GM19351 (cell line): Measurements from ENCODE around the gene ZNF213.
"Not testable (repeated sequence)": the region's sequence is repeated elsewhere in the genome, so short reads cannot be mapped to it uniquely, and the experiment has no call there.

Source experiments
- ATAC-seq: cut with Tn5 transposase; IDR thresholded peaks from one replicate; pipeline ENCODE4 v1.9.1; 2021; ENCODE audit warnings: mild to moderate bottlenecking, moderate library complexity; ENCODE audit not compliant: unreplicated experiment

Gene ZNF213

DNA sequence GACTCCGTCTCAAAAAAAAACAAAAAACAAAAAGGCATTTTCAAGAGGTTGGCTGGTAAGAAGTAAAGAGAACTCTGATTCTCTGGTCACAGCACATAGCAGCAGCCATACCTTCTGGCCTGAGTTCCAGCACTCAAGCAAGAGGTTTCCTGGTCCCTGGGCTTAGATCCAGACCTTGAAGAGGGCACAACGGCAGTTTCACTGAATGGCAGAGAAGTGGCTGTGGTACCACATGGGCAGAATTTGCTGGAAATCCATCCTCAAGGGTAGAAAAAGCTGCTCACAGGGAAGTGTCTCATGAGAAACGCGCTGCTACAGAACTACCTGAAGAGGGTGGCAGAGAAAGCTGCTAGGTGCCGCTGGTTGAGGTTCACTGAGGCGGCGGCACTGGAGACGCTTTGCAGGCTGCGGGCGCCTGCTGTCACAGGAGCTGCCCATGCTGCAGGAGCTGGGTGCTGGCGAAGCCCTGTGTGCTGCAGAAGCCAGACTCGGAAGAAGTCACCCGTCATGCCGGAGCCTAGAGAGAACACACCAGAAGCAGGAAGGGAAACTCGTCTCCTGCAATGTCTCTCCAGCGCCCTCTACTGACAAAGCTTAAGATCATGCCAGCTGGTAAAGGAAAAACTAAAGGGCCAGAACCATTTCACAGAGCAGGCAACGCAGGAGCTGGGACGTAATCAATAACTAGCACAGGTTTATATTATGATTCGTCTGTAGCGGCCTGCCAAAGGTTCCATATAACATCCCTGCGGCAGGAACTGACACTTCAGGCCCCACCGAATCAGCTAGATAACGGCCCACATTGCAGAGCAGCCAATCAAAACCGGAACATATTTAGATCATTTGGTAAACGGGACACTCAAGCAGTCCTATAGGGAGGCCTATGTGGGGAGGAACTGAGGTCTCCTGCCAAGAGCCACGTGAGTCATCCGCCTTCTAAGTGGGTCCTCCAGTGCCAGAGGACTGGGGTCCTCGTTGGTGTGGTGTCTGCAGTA, 5.4 kb upstream of the ZNF213 start:
- ATAC-seq = no peak

DNA sequence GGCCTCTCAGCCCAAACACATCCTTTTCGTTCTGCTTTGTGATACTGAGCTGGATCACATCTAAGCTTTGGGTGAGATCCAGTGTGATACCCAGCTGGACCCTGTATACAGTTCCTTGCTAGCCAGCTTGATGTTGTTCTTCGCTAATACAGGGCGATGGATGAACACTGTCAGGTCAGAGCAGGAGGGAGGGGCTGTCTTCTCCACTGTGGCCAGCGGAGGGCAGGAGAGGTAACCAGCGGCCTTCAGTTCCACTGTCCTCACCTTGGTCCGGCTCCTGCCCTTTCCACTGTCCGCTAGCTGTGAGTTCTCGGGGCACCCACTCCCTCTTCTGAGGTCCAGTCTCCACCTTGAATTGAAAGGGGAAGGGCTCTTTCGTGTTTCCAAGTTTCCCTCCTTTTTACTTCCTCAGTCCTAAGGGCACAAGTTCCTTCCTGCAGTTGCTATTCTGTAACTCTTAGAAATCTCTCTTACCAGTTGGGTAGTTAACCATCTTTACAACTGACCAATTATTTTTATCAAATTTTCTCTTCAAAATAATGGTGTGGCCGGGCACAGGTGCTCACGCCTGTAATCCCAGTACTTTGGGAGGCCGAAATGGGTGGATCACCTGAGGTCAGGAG, 3.0 kb upstream of the ZNF213 start:
- no peak for ATAC-seq

DNA sequence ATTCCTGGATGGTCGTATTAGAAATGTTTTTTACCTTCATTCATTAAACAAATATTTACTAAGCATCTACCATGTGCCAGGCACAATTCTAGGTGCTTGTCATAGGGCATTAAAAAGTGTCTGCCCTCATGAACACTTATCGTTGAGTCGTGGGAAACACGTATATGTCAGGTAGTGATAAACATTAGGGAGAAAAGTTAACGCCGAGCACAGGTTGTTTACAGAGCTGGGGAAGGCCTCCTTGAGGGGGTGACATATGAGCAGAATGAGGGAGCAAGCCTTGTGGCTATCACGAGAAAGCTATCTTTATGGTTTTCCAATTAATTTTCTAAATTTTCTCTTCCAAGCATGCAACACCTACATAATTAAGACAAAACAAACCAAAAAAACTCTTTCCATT, 985 bp upstream of the ZNF213 start:
- no peak for ATAC-seq

DNA sequence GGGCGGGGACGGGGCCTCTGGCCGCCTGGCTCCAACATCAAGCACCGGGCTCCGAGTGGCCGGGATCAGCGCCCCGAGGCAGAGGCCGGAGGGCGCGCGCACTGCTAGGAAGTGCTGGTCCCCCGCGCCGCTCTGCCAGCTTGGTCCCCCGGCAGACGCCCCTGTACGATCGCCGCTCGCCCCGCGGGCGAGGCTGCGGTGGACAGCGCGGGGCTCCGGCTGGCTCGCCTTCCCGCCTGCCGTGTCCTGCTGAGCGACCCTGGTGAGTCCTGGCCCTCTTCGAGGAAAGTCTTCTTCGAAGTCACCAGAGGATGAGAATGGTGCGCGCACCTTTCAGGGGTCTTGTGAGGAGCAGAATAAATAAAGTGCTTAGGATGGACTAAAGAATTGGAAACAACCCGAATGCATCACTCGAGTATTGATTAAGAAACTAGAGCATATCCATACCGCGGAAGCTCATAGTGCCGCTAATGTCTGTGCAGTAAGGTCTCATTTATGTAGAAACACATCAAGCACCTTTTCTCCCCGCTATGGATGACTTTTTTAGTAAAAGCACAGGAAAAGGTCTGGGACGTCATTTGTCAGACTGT, 392 bp downstream of the ZNF213 start:
- ATAC-seq = peak; percentile 13

DNA sequence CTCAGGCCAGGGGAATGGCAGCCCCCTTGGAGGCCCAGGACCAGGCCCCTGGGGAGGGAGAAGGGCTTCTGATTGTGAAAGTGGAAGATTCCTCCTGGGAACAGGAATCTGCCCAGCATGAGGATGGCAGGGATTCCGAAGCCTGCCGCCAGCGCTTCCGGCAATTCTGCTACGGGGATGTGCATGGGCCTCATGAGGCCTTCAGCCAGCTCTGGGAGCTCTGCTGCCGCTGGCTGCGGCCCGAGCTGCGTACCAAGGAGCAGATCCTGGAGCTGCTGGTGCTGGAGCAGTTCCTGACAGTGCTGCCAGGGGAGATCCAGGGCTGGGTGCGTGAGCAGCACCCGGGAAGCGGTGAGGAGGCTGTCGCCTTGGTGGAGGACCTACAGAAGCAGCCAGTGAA, 2.4 kb downstream of the ZNF213 start:
- ATAC-seq = no peak

DNA sequence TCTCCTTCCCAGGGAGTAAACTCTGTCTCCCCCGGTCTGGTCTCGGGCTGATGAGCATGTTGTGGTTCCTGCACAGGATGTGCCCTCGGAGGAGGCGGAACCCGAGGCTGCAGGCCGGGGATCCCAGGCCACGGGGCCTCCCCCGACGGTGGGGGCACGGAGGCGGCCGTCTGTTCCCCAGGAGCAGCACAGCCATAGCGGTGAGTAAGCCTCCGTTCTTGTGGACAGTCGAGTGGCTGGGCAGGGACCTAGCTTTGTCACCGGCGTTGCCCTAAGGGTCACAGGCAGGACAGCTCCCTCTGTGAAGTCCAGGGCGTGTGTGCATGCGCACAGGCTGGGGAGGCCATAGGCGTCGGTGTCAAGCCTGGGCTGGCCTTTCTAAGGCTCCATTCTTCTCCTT, 3.5 kb downstream of the ZNF213 start:
- ATAC-seq = no peak

DNA sequence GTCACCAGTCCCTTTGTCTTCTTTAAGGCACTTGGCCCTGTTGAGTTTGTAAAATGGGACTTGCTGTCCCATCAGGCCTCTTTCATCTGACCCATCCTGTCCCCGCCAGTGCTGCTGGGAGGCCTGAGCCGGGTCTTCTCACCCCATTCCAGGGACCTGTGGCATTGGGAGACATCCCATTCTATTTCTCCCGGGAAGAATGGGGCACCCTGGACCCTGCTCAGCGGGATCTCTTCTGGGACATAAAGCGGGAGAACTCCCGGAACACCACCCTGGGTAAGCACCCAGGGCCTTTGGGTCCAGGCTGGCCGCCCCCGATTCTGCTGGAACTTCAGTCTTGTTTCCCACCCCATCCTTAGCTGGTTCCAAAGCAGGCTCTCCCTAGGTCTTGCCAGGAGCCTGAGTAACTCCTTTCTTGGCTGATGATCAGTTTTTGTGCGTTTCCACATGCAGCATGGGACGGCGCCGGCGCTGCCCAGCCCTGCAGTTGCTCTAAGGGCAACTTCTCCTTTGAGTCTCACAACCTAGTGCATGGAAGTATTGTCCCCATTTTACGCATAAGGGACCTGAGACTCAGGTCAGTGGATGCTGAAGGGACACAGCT, 4.1 kb downstream of the ZNF213 start:
- no peak for ATAC-seq

DNA sequence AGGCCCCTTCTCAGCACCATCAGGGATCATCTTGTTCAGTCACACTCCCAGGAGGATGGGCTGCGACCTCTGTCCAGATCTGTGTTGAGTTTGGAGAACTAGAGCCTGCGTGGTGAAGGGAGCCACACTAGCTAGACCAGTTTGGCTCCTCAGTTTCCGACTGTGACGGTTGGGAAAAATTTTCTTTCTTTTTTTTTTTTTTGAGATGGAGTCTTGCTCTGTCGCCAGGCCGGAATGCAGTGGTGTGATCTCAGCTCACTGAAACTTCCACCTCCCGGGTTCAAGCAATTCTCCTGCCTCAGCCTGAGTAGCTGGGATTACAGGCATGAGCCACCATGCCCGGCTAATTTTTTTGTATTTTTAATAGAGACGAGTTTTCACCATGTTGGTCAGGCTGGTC, 4.7 kb downstream of the ZNF213 start:
- not testable (repeated sequence) for ATAC-seq

DNA sequence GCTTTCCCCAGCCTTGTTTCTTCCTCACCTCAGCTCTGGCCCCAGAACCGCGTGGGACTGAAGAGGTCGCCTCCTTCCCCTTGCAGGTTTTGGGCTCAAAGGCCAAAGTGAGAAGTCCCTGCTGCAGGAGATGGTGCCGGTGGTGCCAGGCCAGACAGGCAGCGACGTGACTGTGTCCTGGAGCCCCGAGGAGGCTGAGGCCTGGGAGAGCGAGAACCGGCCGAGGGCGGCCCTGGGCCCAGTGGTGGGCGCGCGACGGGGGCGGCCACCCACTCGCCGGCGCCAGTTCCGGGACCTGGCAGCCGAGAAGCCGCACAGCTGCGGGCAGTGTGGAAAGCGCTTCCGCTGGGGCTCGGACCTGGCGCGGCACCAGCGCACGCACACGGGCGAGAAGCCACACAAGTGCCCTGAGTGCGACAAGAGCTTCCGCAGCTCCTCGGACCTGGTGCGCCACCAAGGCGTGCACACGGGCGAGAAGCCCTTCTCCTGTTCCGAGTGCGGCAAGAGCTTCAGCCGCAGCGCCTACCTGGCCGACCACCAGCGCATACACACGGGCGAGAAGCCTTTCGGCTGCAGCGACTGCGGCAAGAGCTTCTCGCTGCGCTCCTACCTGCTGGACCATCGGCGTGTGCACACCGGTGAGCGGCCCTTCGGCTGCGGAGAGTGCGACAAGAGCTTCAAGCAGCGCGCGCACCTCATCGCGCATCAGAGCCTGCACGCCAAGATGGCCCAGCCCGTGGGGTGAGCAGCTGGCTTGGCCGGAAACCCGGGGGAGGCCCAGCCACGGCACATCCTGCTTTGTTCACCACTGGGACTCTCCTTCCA, 6.0 kb downstream of the ZNF213 start:
- no peak for ATAC-seq

DNA sequence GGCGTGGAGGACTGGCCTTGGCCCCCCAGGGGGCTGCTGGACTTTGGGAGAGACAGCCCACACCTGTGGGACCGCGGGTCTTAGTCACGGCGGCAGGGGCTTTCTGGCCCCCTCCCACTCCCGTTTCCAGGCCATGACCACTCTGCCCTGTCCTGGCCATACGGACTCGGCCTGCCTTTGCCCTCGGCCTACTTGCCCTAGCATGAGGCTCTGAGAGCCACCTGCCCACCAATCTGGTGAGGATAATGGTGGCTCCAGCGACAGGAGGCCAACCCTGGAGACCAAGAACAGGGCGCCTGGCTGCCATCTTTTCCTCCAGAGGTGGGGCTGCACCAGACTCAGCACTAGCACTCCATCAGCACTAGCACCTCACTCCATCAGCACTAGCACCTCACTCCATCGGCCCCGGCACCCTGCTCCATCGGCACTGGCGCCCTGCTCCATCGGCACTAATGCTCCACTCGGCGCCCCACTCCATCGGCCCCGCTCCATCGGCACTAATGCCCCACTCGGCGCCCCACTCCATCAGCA, 7.0 kb downstream of the ZNF213 start:
- no peak for ATAC-seq

DNA sequence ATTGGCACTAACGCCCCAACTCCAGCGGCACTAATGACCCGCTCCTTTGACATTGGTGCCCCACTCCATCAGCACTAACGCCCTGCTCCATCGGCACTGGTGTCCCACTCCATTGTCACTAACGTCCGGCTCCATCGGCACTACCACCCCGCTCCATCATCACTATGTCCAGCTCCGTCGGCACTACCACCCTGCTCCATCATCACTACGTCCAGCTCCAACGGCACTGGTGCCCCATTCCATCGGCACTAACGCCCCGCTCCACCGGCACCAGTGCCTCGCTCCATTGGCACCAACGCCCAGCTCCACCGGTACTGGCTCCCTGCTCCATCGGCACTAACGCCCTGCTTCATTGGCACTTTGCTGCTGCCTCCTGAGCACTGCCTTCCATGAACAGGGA, 7.5 kb downstream of the ZNF213 start:
- no peak for ATAC-seq

DNA sequence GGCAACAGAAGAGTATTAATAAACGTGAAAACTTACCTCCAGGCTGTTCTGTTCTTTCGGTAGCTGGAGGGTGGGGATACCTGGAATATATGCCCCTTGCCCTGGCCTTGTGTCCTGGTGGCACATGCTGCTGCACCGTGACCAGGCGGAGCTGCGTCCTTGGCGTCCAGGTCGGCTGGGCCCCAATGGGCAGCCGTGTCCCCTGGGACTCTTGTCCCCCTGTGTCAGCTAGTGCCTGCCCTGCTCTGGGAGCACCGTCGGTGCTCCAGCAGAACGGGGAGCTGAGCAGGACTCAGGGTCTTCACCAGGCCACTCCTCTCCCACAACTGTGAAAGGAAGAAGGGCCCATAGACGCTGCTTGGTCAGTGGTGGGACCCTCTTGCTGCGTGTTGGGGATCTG, 7.9 kb downstream of the ZNF213 start:
- no peak for ATAC-seq

DNA sequence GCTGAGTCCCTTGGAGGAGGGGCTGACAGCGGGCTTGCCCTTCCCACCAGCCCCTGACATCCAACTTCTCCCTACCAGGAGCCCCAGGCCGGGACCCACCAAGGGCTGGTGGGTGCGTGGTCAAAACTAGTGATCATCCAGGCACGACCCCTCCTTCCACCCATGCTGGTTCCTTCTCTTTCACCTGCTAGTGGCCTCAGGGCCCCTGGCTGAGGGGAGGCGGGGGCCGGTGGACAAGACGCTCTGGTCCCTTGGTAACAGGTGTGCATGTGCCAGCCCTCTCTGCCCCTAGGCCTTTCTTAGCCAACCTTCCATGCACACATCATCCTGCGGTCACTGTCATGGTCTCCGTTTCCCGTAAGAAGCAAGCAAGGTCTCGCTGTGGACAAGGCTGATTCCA, 8.4 kb downstream of the ZNF213 start:
- ATAC-seq = no peak

DNA sequence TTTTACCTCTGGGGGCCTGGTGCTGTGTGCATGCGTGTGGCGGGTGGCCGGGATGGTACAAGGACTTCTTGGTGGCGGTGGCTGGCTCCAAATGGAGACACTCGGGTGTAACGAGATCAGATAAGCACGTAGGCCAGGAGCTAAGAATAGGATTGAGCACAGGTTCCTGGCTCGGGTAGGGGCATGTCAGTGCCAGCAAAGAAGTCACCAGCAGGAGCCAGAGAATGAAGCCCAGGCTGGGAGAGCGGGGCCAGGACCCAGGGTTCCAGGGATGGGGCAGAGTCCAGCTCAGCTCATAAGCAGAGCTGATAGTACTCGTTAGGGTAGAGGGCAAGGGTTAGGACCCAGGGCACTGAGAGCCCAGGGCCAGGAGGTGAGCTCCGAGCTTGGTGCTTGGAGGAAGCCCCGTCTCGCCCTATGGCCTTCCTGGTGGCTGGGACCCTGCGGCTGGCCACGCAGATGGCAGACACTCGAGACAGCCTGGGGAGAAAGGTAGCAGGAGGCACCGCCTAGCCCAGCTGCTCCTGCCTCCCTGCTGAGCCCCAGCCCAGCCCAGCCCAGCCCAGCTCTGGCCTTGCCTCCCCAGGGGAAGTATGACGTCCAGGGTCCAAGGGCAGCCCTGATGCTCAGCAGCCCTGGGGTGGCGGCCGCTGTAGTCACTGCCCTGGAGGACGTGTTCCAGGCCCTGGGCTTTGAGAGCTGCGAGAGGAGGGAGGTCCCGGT, 8.9 kb downstream of the ZNF213 start:
- no peak for ATAC-seq

DNA sequence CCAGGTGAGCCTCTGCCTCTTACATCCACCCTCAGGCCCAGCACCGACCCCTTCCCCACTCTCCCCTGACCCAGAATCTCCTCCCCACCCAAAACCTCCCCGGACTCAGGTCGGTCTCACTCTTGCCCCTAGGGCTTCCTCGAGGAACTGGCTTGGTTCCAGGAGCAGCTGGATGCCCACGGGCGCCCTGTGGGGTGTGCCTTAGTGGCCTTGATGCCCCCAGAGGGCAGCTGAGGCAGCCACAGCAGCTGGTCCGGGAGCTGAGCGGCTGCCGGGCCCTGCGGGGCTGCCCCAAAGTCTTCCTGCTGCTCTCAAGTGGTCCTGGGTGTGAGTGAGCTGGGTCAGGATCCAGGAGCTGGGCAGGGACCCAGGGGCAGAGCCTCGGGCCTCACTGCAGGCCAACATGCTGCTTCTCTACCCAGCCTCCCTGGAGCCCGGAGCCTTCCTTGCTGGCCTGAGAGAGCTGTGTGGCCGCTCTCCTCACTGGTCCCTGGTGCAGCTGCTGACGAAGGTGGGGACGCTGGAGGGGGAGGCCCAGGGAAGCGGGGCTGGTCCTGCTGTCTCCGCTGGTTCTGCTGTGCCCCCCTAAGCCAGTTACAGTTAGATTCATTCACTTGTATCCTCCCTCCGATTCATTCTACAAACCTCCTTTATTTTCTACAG, 9.6 kb downstream of the ZNF213 start:
- ATAC-seq = no peak

DNA sequence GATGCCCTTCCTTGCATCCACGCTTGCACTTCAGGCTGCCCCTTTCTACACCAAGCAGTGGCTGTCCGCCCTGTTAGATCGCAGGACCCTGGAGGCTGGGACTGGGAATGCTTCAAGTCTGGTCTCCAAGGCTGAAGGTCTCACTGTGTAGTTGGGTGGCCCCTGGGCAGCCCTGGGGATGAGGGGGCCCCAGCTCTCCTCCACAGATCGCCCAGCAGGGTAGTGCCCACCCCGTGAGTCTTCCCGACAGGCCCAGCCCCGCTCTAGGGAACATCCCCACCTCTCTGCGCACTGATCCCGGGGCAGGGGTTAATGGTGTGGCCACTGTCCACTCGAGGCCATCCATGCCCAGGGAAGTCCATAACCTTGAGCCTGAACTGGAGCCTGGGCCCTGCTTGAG, 10.3 kb downstream of the ZNF213 start:
- ATAC-seq = no peak

DNA sequence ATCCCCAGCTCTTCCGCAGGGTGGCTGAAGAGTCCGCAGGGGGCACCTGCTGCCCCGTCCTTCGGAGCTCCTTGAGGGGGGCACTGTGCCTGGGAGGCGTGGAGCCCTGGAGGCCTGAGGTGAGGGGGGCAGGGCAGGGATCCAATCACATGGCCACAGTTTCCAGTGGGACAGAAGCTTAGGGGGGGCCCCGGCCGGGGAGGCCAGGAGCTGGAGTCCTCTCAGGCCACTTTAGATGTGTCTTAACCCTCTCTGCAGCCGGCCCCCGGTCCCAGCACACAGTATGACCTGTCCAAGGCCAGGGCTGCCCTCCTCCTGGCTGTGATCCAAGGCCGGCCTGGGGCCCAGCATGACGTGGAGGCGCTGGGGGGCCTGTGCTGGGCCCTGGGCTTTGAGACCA, 10.8 kb downstream of the ZNF213 start:
- no peak for ATAC-seq

DNA sequence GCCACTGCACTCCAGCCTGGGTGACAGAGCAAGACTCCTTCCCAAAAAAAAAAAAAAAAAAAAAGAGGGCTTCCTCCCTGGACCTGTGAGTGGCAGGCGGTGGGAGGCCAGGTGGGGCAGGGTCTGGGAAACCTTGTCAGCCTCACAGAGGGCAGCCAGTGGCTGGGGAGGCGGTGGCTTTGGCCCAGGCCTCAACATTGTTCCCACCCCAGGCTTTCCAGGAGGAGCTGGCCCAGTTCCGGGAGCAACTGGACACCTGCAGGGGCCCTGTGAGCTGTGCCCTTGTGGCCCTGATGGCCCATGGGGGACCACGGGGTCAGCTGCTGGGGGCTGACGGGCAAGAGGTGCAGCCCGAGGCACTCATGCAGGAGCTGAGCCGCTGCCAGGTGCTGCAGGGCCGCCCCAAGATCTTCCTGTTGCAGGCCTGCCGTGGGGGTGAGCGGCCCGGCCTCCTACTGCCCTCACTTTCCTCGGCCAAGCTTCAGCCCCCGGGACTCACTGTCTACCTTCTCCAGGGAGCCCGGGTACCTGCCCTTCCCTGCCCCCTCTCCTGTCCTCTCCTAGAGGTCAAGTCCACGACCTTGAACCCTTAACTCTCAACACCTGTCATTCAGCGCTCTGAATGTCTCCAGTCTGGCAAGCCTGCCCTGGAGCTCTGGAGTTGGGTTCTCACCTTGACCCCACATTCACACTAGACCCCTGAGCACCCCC, 12.4 kb downstream of the ZNF213 start:
- no peak for ATAC-seq

DNA sequence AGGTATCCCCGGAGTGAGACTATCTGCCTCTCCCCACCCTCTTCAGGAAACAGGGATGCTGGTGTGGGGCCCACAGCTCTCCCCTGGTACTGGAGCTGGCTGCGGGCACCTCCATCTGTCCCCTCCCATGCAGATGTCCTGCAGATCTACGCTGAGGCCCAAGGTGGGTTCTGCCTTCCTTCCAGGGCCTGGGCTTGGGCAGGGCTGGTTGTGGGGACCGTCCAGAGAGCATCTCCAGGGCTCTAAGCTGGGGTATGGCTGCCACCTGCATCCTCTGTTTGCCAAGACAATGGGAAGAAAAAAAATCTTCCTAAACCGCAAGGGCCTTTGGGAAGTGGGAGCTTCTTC, 12.9 kb downstream of the ZNF213 start:
- ATAC-seq = no peak
